CD4-positive, alpha-beta T cell treated with Interleukin-15 for 4 hours (primary cell): ENCODE data around the gene ECHDC1.
"Not testable (repeated sequence)": the region's sequence is repeated elsewhere in the genome, so short reads cannot be mapped to it uniquely, and the experiment has no call there.

Experiments
- DNase-seq: peaks from one replicate; pipeline ENCODE4 v3.0.0-alpha.2; 2020; ENCODE audit warnings: low spot score

Gene ECHDC1

DNA sequence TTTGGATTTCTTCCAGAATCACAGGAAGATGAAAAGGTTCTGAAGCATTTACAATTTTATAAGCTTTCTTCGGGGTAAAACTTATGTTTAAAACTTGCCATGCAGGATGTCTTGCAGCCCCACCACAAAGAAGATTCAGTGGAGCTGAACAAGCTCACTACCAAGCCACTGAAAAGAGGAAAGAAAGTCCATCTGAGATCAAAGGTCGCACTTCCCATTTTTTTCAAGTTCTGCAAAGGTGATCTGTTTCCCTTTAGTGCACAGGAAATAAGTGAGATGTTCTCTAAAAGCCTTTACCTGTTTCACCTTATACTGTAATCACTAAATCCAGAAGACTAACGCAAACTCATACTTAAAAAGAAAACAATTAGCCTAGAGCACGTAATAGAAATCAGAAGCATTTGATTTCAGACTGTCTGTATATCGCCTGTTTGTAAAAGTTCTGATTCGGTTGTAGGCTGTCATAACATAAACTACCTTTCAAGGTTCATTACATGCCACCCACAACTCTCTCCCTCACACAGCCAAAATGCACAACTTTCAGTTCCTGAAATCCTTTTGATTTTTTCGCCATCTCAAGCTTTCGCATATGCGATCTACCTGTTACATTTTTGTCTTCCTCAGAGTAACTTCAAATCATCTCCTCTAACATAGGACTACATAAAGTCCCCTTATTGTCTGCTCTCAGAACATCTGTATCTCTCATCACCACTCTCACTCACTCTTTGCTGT is 1.8 kb downstream of the ECHDC1 start:
- no peak for DNase-seq

DNA sequence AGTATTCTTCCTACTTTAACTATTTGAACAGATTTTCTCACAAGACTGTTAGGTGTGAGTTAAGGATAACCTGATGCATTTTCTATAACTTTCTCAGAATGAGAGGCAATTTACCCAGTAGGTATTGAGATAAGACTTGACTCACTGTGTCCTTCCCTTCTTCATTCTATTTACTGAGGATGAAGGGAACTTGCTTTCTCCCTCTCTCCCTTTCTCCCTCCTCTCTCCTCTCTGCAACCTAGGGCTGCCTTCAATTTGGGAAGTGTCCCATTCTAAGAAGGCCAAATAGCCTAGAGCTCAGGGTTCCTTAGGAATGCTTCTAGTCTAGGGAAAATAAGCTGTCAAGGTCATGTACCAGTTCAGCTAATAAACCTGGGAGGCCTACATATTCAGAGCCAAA is 3.2 kb downstream of the ECHDC1 start:
- no peak for DNase-seq

DNA sequence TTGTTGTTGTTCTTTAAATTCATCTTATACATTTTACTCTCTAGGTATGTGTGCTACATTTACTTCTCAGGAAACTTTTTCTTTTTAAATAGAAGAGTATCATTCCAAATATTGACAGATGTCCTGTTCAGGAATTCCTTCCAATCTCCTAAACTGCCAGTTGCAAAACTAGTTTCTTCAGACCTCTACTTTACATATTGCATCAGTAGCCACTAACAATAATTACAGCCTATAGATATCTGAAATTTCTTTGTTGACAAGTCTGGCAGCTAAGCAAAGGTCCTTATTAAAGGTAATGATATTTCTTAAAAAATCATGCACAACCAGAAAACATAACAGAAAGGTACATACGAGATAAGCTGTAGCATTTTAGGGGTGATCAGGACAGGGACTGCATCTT is 4.5 kb downstream of the ECHDC1 start:
- no peak for DNase-seq

DNA sequence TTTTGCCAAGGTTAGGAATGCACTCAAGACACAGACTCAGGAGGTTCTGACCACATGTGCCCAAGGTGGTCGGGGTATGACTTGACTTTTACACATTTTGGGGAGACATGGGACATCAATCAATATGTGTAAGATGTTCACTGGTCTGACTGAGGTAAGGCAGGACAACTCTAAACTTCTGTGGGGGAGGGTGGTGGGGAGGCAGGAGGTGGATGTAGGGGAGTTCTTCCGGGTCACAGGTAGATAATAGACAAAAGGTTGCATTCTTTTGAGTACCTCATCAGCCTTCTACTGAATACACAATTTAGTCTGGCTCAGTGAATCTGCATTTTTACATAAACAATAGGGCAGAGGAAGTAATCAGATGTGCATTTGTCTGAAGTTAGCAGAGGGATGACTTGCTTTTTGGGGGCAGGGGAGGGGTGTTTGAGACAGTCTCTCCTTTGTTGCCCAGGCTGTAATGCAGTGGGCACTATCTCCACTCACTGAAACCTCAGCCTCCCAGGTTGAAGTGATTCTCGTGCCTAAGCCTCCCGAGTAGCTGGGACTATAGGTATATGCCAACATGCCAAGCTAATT is 10.9 kb downstream of the ECHDC1 start:
- no peak for DNase-seq

DNA sequence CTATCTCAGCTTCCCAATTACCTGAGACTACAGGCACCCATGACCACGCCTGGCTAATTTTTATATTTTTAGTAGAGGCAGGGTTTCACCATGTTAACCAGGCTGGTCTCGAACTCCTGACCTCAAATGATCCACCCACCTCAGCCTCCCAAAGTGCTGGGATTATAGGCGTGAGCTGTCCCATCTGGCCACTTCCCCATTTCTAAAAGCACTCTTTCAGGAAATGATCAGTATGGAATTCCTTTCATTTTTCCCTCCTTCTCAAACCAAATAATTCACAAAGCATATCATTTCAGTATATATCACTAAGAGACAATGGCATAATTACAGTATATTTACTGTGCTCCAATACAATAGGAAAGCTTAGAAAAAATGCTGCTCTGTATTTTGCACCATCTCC is 12.2 kb downstream of the ECHDC1 start:
- not testable (repeated sequence) for DNase-seq

DNA sequence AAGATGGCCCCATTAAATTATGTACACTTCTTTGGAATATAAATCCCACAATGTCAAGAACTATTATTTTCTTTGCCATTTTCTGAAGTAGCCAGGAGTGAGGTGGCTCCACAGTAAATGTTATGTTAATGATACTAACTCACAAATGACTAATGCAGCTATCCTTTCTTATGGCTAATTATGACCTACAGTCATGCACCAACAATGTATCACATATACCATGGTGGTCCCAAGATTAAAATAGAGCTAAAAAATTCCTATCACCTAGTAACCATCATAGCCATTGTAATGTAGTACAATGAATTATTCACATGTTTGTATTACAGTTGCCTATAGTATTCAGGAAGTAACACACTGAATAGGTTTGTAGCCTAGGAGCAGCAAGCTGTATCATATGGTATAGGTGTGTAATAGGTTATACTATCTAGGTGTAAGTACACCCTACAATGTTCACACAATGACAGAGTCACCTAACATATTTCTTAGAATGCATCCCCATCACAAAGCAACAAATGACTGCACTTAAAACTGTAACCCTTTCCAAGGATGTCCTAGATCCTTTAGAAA is 15.3 kb downstream of the ECHDC1 start:
- DNase-seq = no peak

DNA sequence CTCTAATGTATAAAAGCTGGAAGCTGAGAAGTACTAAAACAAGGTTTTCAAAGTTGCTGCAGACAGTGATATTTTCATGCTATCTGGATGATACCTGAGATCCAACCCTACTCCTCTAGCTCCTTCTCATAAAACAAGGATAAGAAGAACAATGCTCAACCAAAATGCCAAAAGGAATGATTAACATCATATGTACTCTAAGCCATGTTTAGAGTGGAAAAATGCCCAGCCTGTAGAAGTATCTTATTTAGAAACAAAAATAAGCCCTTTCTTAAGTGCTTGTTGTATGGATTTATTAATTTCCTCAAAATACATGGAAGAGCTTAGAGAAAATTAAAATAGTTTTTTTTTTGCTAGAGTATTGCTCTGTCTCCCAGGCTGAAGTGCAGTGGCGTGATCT is 23.7 kb downstream of the ECHDC1 start:
- no peak for DNase-seq

DNA sequence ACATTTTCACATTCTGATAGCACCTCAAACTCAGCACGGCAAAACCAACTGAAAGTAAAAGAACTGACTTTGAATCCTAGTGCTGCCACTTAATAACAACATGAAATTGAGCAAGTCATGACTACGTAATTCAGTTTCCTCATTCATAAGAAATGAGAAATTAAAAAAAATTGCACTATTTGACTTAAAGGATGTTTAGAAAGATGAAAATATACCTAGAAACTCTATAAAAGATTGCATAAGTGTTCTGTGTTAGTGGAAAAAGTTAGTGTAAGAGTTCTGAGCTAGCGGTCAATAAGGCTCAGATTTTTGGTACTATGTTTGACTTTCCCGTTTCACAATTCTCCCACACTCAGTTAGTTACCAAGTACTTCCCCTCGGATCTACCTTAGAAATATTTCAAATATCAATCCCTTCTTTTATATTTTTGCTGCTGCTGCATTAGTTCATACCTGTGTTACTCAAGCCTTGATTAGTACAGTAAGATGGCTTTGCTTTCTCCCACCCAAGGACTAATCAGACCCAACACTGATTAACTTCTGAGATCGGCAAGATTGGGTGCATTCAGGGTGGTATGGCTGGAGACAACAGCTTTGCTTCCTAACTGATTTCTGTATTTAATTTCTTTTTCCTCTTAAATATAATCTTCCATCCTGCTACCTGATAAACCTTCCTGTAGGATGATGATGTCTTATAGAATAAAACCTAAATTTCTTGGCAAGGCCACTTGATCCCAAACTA is 25.9 kb downstream of the ECHDC1 start:
- no peak for DNase-seq

DNA sequence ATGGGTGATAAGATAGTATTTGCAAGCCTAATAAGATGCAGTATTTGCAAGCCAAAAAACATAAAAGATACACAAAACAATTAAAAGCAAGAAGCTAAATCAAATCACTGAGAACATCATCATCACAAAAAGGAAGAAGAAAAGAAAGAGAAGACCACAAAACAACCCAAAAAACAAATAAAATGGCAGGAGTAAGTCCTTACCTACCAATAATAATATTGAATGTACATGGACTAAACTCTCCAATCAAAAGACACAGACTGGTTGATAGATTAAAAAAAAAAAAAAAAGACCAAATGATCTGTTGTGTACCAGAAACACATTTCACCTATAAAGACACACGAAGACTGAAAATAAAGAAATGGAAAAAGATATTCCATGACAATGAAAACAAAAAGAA is 37.7 kb downstream of the ECHDC1 start:
- DNase-seq = no peak

DNA sequence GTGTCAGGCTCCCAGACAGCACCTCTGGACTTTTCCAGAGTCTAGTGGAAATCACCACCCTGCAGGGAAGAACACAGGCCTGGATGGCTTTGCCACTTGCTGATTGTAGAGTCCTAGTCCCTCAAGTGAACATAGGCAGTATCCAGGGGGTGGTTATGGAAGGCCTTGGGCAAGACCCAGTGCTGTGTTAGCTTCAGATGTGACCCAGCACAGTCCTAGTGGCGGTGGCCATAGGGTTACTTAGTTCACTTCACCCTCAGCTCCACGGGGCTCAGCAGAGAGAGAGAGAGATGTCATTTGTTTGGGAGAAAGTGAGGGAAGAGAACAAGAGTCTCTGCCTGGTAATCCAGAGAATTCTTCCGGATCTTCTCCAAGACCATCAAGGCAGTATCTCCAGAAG is 39.5 kb downstream of the ECHDC1 start:
- no peak for DNase-seq

DNA sequence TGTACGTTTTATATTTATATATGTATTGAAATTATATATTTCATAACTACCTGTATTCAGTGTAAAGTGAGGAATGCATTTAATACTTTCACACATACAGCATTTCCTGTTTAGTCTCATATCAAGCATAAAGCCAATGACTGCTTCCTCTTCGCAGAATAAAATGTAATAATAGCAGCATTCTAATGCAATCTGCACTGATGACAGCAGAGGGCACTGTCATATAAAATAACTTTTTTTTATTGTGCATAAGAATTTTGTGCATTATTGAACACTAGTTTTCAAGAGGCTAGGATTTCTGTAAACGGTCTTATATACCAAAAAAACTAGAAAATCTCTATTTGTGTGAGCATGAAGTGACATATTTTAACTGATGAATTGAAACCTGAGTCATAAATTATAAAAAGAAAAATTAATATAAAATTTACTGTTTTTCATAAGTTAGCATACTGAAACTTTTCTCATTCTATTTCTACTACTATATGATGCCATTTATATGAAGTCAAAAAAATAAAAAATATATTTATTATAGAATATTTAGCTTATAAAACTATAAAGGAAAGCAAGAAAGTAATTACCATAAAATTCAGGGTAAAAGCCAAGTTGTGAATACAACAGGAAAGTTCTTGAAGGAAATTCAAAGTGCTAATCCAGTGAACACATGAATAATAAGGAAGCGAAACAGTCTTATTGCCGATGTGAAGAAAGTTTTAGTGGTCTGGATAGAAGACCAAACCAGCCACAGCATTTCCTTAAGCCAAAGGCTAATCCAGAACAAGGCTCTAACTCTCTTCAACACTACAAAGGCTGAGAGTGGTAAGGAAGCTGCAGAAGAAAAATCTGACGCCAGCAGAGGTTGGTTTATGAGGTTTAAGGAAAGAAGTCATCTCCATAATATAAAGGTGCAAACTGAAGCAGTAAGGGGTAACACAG is 40.4 kb downstream of the ECHDC1 start:
- peak; percentile 69 for DNase-seq

DNA sequence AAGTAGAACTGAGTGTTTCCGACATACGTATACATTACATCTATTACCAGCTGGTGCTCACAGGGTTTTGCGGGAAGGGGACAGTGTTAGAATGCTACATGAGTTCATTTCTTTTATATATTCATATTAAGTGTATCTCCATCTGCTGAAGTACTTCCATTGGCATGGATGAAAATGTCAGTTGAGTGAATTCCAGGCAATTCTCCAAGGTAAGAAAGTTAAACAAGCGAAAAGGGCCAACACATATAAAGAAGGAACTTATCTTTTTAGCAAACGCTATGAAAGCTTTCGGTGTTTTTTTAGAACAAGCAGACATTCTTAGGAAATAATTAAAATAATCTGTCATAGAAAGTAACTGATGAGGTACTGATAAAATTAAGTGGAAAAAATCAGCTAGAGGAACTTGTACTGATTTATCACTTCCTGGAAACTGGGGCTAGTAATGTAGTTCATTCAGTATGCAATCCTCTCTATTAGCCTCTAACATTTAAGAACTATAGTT is 42.2 kb downstream of the ECHDC1 start:
- no peak for DNase-seq

DNA sequence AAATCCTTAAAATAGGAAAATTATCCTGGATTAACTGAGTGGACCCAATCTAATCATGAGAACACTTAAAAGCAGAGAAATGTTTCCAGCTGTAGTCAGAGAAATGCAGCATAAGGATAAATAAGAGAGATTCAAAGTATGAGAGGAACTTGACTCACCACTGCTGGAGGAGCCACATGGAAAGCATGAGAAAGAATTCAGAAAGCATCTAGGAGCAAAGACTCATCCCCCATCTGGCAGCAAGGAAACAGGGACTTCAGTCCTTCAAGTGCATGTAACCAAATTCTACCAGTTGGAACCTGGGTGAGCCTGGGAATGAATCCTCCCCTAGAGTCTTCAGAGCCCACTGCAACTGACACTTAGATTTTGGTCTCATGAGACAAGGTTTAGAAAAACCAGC is 43.0 kb downstream of the ECHDC1 start:
- DNase-seq = no peak

DNA sequence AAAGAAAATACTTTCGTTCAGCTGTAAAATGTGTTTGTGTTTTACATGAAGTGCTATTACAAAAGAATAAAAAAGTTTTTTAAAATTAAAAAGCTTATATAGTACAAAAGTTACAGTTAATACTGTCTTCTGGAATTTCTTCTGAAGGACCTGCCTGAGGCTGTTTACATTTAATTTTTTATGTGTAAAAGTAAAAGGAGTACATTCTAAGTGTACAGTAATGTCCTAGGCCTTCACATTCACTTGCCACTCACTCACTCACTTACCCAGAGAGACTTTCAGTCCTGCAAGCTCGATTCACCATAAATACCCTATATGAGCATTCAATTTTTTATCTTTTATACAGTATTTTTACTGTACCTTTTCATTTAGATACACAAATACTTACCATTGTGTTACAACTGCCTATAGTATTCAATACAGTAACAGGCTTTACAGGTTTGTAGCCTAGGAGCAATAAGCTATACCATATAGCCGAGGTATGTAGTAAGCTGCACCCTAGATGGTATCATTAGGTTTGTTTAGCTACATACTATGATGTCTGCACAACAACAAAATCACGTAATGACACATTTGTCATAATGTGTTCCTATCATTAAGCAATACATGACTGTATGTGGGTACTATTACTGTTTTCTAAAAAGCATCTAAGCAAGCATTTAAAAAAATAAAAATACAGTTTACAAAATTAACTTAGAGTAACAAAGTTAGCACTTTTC is 43.7 kb downstream of the ECHDC1 start:
- DNase-seq = no peak

DNA sequence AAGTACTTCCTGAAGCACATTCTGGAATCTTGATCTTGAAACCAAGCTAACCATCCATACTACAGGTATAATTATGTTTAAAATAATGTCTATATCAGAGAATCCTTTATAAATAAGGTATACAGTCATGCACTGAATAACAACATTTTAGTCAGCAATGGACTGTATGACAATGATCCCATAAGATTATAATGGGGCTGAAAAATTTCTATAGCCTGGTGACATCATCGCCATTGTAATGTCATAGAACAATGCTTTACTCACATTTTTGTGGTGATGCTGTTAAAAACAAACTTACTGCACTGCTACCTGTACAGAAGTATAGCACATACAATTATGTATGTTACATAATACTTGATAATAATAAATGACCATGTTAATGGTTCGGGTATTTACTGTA is 44.9 kb downstream of the ECHDC1 start:
- no peak for DNase-seq

DNA sequence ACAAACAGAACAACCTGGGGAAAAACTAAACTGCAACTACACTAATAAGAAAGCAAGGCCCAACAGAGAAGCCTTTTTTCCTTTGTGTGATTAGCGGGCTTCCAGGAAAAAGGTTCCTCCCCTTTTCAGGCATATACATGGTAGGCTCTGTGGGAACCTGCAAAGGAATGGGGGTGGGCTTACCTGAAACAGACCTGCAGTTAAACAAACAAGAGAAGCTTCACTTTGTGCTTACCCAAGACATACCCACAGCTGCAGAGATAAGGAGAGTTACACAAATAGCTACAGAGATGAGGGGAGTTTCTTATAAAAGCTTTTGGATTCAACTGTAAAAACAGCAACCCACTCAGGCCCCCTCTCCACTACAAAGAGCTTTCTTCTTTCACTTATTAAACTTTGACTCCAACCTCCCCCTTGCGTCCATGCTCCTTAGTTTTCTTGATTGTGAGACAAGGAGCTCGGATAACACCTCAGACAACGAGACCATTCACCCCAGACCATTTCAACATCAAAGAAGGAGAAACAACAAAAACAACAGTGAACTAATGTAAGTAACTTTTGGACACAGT is 45.8 kb downstream of the ECHDC1 start:
- DNase-seq = no peak

DNA sequence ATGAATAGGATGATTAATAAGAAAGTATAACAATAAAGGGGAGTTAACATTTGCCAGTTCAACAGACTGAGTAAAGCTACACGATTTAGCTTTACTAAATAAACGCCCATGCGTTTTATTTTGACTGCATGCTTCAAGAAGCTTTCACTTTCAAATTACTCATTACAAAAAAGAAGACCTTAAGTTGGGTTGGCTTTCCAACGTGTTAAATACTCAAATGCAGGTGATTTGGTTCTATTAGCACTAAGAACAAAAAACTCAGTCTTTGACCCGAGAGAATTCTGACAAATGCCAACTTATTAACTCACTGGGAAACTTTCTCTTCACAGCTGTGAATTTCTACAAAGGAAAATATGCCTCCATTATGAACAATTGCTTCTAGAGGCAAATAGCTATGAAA is 51.9 kb downstream of the ECHDC1 start:
- DNase-seq = peak; percentile 16

DNA sequence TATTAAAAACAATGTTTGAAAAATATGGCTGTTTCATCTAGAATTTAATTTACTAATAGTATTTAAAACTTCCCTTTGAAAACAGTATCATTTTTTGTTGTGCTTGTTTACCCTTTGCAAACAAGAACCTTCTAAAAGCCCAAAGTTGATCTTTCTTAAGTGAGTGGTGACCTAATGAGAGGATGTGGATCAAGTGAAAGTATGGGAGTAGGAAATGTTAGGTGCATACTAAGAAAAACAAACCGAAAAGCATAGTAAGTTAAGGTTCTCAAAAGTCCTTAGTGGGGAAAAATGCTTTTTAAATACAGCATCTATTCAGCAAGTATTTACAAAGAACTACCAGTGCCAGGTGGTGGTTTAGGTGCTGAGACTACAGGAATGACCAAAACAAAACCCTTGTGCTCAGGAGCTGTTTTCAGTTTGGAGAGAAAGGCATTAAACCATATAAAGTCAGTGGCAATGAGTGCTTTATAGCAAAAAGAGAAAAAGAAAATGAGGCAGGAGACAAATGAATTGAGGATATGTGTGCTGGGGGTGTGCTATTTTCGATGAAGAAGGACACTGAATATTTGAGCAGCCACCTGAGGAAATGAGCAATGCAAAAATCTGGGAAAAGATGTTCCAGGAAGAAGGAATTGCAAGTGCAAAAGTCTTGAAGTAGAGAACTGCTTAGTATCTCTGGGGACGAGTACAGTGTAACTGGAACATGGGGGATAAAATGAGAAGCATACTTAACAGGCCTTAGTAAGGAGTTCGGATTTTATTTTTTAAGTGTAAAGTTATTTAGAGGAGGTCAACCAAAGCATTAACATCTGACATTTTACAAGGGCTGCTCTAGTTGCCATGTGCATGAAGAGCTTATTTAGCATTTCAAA is 52.8 kb downstream of the ECHDC1 start:
- DNase-seq = no peak

DNA sequence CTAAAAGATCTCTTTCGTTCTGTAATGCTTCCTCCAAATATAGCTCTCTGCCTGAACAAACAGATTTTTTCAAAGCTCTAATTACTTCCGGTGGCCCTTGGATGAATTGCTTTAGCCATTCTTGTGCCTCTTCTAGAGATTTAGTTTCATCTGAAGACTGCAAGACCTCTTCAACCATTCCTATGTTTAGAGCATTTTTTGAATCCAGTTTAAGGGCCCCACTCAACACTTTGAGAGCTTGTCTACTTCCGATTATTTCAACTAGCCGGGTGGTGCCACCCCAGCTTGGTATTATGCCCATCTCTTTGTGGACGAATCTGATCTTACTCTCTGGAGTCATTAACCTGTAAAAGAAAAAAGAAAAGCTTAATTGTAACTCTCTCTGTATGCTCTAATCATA is 53.5 kb downstream of the ECHDC1 start:
- no peak for DNase-seq

DNA sequence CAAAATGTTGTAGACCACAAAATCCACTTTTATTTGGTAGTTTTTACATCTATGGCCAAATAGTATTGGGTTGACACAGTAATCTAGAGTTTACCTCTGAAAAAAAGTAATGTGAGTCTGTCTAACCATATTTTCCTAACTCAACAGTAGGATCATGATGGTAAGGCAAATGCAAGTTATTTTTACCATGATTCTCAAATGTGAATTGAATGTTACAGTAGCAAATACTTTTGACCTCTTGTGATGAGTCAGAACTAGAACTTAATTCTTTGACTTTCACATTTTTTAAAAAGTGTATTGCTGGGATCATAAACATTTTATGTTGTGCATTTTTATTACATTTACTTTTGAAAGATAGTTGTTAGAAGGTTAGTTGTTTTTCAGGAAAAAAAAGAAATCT is 54.7 kb downstream of the ECHDC1 start:
- no peak for DNase-seq
